GM13977 (cell line): ENCODE results near the gene COPG2.

ENCODE experiments used
- DNase-seq: peaks from one replicate; pipeline ENCODE4 v3.0.0; 2012; ENCODE audit warnings: low spot score
- CTCF ChIP-seq: IDR thresholded peaks from 2 replicates; pipeline ENCODE4 v1.5.1; 2012; ENCODE audit warnings: mild to moderate bottlenecking, control low read depth; ENCODE audit not compliant: insufficient read depth; ENCODE audit errors: extremely low read depth, missing control alignments
- in situ Hi-C: fragments of 300-500 bp; cut with MboI; formaldehyde crosslinking; loops from one replicate; pipeline ENCODE4 v1.12.0; 2022; ENCODE audit warnings: low sequenced_read_pairs, low pct_unique_long_range_greater_than_20kb, mixed read lengths, inconsistent platforms; ENCODE audit not compliant: unreplicated experiment

The COPG2 gene

GRCh38 chr7:130473876-130474275 is 194.7 kb downstream of the COPG2 start:
- in situ Hi-C loops = no loop called here
- no peak for TF ChIP-seq CTCF
- DNase-seq = no peak

GRCh38 chr7:130473289-130473688 is 195.3 kb downstream of the COPG2 start:
- in situ Hi-C loops = no loop called here
- TF ChIP-seq CTCF = no peak
- no peak for DNase-seq

DNA sequence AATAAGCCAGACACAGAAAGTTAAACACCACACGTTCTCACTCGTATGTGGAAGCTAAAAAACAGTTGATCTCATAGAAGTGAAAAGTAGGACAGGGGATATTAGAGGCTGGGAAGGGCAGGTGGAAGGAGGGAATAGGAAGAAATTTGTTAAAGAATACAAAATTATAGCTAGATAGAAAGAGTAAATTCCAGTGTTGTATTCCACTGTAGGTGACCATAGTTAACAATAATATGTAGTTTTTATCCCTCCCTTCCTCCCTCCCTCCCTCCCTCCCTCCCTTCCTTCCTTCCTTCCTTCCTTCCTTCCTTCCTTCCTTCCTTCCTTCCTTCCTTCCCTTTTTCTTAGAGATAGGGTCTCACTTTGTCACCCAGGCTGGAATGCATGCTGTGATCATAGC is 196.6 kb downstream of the COPG2 start:
- in situ Hi-C loops = no loop called here
- DNase-seq = no peak

DNA sequence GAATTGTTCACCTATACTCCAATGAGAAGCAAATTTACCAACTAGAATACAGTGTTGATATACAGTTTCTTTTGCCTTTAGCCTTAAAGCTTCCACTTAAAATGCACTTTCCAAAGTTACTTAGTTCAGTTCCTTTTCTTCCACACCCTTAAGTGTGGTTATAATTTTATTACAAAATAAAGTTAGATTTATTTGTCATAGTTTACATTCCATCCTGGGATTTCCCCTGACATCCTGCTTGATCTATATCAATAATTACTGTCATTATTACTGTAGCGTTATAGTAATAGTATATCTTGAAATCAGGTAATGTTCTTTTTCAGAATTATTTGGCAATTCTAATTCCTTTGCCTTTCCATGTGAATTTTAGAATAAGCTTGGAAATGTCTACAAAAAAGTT is 199.9 kb downstream of the COPG2 start:
- no peak for TF ChIP-seq CTCF
- DNase-seq = no peak
- in situ Hi-C loops = no loop called here

More for the DNA sequence above, 196.6 kb downstream of the COPG2 start:
- no peak for TF ChIP-seq CTCF

DNA sequence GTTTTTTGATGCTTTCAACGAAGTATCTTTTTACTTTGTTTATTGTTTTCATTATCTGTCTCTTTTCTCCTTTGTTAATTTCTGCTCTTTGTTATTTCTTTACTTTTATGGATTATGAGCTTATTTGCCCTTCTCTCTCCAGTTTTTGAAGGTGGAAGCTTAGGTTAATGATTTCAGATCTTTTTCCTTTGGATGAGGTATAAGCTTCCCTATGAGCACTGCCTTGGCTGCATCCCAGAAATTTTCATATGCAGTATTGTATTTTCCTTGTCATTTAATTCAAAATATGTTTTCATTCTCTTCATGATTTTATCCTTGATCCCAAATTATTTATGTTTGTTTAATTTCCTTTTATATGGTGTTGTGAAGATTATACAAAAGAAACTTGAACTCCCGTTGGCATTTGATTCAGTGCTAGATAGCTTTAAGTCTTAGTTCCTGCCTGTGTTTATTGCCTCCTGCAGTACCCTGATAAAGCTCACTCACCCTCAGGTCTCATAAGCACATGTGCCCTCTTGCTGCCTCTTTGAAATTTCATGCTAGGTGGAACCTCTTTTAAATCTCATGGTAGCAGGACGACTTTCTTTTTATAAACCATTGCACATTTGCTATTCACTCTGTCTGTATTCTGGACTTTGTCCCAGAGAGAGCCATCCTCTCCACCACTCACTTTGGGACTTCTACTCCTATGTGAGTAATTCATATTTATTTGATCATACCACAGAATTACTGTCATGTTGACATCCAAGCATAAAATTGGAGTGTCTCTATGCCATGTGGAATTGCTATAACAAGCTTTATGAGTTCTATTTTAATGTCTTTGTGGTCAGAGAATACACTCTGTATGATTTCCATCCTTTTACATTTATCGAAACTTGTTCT is 204.8 kb downstream of the COPG2 start:
- TF ChIP-seq CTCF = no peak
- in situ Hi-C loops = no loop called here
- DNase-seq = no peak

DNA sequence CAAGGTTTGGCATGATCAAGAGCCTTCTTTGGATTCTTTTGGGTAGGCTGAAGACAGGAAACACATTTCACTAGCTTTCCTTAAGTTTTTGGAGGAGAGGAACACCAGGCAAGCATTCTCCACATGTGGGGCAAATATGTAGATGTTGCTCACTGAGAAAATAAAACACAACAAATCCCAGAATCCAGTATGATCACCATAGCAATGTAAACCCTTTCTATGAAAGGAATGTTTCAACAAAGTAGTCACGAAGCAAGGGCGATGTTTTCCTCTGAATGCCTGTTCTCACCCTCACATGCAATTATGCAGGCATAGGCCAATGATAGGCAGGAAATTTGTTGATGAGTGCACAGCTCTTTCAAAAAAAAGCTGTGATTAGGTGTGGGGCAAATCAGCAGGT is 207.3 kb downstream of the COPG2 start:
- in situ Hi-C loops = no loop called here
- no peak for DNase-seq
- no peak for TF ChIP-seq CTCF
